WTC11 (cell line): Measurements from ENCODE around the gene CENPM. TPM values are rescaled to one million over a fixed set of nuclear protein-coding genes. Genes with fewer than 3 reads are reported as not detected.

Source experiments
- ATAC-seq: fragments of 200-7000 bp; cut with Tn5 transposase; 2 replicates; pipeline ENCODE4 v1.10.0; 2021; ENCODE audit warnings: mild to moderate bottlenecking, moderate library complexity
- CTCF ChIA-PET: fragments of 300-600 bp; sonication (Branson Sonifier 250); formaldehyde crosslinking; loops from one replicate; lab custom pipeline; 2021; ENCODE audit warnings: antibody characterized with exemption; lab: Charles Lee
- POLR2A ChIA-PET: fragments of 350-600 bp; sonication (Branson Sonifier 250); formaldehyde crosslinking; loops from one replicate; lab custom pipeline; 2021; ENCODE audit warnings: antibody characterized with exemption; lab: Charles Lee
- DNase-seq: peaks from one replicate; pipeline ENCODE4 v3.0.0; 2021; ENCODE audit warnings: low spot score
- H3K27ac Mint-ChIP-seq: 2 replicates; pipeline ENCODE4 v1.8.0; 2021; ENCODE audit warnings: mixed read lengths
- H3K27me3 Mint-ChIP-seq: 2 replicates; pipeline ENCODE4 v1.8.0; 2021; ENCODE audit warnings: low read depth, mild to moderate bottlenecking, moderate library complexity, mixed read lengths
- H3K36me3 Mint-ChIP-seq: 2 replicates; pipeline ENCODE4 v1.8.0; 2021; ENCODE audit warnings: mixed read lengths
- H3K4me1 Mint-ChIP-seq: 2 replicates; pipeline ENCODE4 v1.8.0; 2022; ENCODE audit warnings: mixed read lengths
- H3K4me3 Mint-ChIP-seq: 2 replicates; pipeline ENCODE4 v1.8.0; 2021; ENCODE audit warnings: mild to moderate bottlenecking, moderate library complexity, mixed read lengths
- H3K9me3 Mint-ChIP-seq: 2 replicates; pipeline ENCODE4 v1.8.0; 2021; ENCODE audit warnings: mixed read lengths
- ATF2 ChIP-seq: sonication (generic); formaldehyde crosslinking; IDR thresholded peaks from 2 replicates; pipeline ENCODE4 v1.8.1; 2022; ENCODE audit warnings: low read depth, missing genetic modification reagents, borderline replicate concordance
- FOXK1 ChIP-seq: sonication (generic); formaldehyde crosslinking; IDR thresholded peaks from 2 replicates; pipeline ENCODE4 v1.8.0; 2022; ENCODE audit warnings: mild to moderate bottlenecking, moderate library complexity, missing genetic modification reagents
- SMAD4 ChIP-seq: sonication (generic); formaldehyde crosslinking; IDR thresholded peaks from 2 replicates; pipeline ENCODE4 v1.8.0; 2022; ENCODE audit warnings: mild to moderate bottlenecking, missing genetic modification reagents
- TCF7 ChIP-seq: sonication (generic); formaldehyde crosslinking; IDR thresholded peaks from 2 replicates; pipeline ENCODE4 v1.8.0; 2022; ENCODE audit warnings: mild to moderate bottlenecking, low read depth, missing genetic modification reagents, moderate library complexity
- TP53 ChIP-seq: sonication (generic); formaldehyde crosslinking; IDR thresholded peaks from 2 replicates; pipeline ENCODE4 v1.8.1; 2023; ENCODE audit warnings: mild to moderate bottlenecking, missing genetic modification reagents
- USF2 ChIP-seq: sonication (generic); formaldehyde crosslinking; IDR thresholded peaks from 2 replicates; pipeline ENCODE4 v1.8.1; 2023; ENCODE audit warnings: mild to moderate bottlenecking, missing genetic modification reagents, moderate library complexity
- ZNF138 ChIP-seq: sonication (generic); formaldehyde crosslinking; conservative IDR thresholded peaks from 2 replicates; pipeline ENCODE4 v1.8.1; 2022; ENCODE audit warnings: mild to moderate bottlenecking, moderate library complexity, missing genetic modification reagents
- ZNF263 ChIP-seq: sonication (generic); formaldehyde crosslinking; IDR thresholded peaks from 2 replicates; pipeline ENCODE4 v1.8.1; 2022; ENCODE audit warnings: low read depth, mild to moderate bottlenecking, moderate library complexity, missing genetic modification reagents
- ZNF317 ChIP-seq: sonication (generic); formaldehyde crosslinking; IDR thresholded peaks from 2 replicates; pipeline ENCODE4 v1.8.1; 2023; ENCODE audit warnings: low read depth, mild to moderate bottlenecking, moderate library complexity, missing genetic modification reagents, borderline replicate concordance
- ZNF396 ChIP-seq: fragments of 250-450 bp; sonication (Bioruptor Pico); IDR thresholded peaks from 2 replicates; pipeline ENCODE4 v1.8.0; 2021; ENCODE audit warnings: mild to moderate bottlenecking, moderate library complexity, borderline replicate concordance
- ZNF416 ChIP-seq: fragments of 250-450 bp; sonication (Bioruptor Pico); IDR thresholded peaks from 2 replicates; pipeline ENCODE4 v1.9.0; 2021; ENCODE audit warnings: mild to moderate bottlenecking, inconsistent platforms
- ZNF423 ChIP-seq: fragments of 250-450 bp; sonication (Bioruptor Pico); IDR thresholded peaks from 2 replicates; pipeline ENCODE4 v2.1.2; 2022; ENCODE audit warnings: mild to moderate bottlenecking, moderate library complexity
- total RNA-seq: library from RNA; stranded (reverse); gene quantifications from 3 replicates; pipeline ENCODE4 v1.2.3, GENCODE V29; 2021
- TF ChIP-seq, protein P1 (sequence below): sonication (generic); formaldehyde crosslinking; IDR thresholded peaks from 2 replicates; pipeline ENCODE4 v1.8.1; 2022; ENCODE audit warnings: low read depth, mild to moderate bottlenecking, moderate library complexity, missing genetic modification reagents, borderline replicate concordance
- TF ChIP-seq, protein P2 (sequence below): fragments of 200-600 bp; IDR thresholded peaks from 2 replicates; pipeline ENCODE4 v1.8.0; 2022; ENCODE audit warnings: antibody characterized with exemption
- TF ChIP-seq, protein P3 (sequence below): sonication (generic); formaldehyde crosslinking; IDR thresholded peaks from 2 replicates; pipeline ENCODE4 v1.8.0; 2023; ENCODE audit warnings: missing genetic modification reagents, mild to moderate bottlenecking, borderline replicate concordance
- TF ChIP-seq, protein P4 (sequence below): sonication (generic); formaldehyde crosslinking; IDR thresholded peaks from 2 replicates; pipeline ENCODE4 v1.8.0; 2022; ENCODE audit warnings: mild to moderate bottlenecking, missing genetic modification reagents
- TF ChIP-seq, protein P5 (sequence below): sonication (generic); formaldehyde crosslinking; IDR thresholded peaks from 2 replicates; pipeline ENCODE4 v1.8.0; 2022; ENCODE audit warnings: missing genetic modification reagents
- TF ChIP-seq, protein P6 (sequence below): fragments of 250-450 bp; sonication (Bioruptor Pico); IDR thresholded peaks from 2 replicates; pipeline ENCODE4 v1.9.0; 2021; ENCODE audit warnings: moderate library complexity, mild to moderate bottlenecking, inconsistent platforms, borderline replicate concordance

Gene CENPM
- total RNA-seq, 1 experiment from 2014 or later, result 40.3 TPM

- no peak for TF ChIP-seq ZNF263 (CRISPR knock-in tag)
- TF ChIP-seq USF2 (CRISPR knock-in tag), result peak; percentile 80
- TF ChIP-seq, protein P1, sequence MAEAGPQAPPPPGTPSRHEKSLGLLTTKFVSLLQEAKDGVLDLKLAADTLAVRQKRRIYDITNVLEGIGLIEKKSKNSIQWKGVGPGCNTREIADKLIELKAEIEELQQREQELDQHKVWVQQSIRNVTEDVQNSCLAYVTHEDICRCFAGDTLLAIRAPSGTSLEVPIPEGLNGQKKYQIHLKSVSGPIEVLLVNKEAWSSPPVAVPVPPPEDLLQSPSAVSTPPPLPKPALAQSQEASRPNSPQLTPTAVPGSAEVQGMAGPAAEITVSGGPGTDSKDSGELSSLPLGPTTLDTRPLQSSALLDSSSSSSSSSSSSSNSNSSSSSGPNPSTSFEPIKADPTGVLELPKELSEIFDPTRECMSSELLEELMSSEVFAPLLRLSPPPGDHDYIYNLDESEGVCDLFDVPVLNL (CRISPR knock-in tag), result no peak
- TF ChIP-seq TCF7 (CRISPR knock-in tag), result no peak
- TF ChIP-seq, protein P2, sequence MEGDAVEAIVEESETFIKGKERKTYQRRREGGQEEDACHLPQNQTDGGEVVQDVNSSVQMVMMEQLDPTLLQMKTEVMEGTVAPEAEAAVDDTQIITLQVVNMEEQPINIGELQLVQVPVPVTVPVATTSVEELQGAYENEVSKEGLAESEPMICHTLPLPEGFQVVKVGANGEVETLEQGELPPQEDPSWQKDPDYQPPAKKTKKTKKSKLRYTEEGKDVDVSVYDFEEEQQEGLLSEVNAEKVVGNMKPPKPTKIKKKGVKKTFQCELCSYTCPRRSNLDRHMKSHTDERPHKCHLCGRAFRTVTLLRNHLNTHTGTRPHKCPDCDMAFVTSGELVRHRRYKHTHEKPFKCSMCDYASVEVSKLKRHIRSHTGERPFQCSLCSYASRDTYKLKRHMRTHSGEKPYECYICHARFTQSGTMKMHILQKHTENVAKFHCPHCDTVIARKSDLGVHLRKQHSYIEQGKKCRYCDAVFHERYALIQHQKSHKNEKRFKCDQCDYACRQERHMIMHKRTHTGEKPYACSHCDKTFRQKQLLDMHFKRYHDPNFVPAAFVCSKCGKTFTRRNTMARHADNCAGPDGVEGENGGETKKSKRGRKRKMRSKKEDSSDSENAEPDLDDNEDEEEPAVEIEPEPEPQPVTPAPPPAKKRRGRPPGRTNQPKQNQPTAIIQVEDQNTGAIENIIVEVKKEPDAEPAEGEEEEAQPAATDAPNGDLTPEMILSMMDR, result no peak
- TF ChIP-seq FOXK1 (CRISPR knock-in tag), result no peak
- TF ChIP-seq, protein P3, sequence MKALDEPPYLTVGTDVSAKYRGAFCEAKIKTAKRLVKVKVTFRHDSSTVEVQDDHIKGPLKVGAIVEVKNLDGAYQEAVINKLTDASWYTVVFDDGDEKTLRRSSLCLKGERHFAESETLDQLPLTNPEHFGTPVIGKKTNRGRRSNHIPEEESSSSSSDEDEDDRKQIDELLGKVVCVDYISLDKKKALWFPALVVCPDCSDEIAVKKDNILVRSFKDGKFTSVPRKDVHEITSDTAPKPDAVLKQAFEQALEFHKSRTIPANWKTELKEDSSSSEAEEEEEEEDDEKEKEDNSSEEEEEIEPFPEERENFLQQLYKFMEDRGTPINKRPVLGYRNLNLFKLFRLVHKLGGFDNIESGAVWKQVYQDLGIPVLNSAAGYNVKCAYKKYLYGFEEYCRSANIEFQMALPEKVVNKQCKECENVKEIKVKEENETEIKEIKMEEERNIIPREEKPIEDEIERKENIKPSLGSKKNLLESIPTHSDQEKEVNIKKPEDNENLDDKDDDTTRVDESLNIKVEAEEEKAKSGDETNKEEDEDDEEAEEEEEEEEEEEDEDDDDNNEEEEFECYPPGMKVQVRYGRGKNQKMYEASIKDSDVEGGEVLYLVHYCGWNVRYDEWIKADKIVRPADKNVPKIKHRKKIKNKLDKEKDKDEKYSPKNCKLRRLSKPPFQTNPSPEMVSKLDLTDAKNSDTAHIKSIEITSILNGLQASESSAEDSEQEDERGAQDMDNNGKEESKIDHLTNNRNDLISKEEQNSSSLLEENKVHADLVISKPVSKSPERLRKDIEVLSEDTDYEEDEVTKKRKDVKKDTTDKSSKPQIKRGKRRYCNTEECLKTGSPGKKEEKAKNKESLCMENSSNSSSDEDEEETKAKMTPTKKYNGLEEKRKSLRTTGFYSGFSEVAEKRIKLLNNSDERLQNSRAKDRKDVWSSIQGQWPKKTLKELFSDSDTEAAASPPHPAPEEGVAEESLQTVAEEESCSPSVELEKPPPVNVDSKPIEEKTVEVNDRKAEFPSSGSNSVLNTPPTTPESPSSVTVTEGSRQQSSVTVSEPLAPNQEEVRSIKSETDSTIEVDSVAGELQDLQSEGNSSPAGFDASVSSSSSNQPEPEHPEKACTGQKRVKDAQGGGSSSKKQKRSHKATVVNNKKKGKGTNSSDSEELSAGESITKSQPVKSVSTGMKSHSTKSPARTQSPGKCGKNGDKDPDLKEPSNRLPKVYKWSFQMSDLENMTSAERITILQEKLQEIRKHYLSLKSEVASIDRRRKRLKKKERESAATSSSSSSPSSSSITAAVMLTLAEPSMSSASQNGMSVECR (CRISPR knock-in tag), result no peak
- 0 out of 2 replicates have a peak, but pooled peaks have one; percentile 54 for TF ChIP-seq ZNF138 (CRISPR knock-in tag)
- TF ChIP-seq, all 79 proteins: peak for 4
Observed at GRCh38 chr22:41951898-41952474, 5.0 kb upstream of the CENPM start, which contains the start of gene SMIM45 (continued).

DNA sequence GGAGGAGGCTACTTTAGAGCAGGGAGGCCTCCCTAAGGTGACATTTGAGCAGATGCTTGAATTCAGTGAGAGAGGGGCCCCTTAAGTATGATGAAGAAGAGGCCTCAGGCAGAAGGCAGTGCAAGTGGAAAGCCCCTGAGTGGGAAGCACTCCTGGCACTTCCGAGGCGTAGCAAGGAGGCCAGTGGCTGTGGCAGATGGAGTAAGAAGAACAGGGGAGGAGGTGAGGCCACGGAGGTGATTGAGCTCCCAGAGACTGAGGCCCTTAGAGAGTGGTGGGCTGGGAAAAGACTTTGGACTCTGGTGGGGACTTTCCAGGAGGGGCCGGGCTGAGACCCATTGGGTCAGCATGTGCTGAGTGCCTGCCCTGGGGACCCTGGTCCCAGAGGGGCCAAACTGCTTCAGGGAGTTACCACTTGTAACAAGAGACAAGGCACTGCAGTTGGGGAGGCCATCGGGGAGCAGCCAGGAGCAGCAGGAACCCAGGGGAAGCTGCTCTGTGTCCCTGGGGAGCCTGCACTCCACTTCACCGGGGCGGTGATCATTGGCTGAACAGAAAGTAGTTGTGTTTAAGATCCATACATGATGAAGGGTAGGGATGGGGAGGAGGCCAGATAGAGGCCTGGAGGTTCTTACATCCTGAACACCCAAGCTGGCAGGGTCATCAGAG is 2.5 kb upstream of the CENPM start:
- Mint-ChIP-seq H3K36me3 (peaks cover 12% of the 10 kb centered on the region), H3K9me3 (no peaks in the 10 kb centered on the region), H3K4me3 (no peak overlapping the region), H3K27ac (no peak overlapping the region), H3K27me3 (peaks cover 6% of the 10 kb centered on the region; the same call in 1 of the 2 replicates), H3K4me1 (peaks cover 40% of the 10 kb centered on the region)
- TF ChIP-seq ZNF416 (CRISPR knock-in tag) (no peak), SMAD4 (CRISPR knock-in tag) (no peak), ZNF317 (CRISPR knock-in tag) (no peak), ATF2 (CRISPR knock-in tag) (no peak), TP53 (no peak), ZNF396 (CRISPR knock-in tag) (no peak), FOXK1 (CRISPR knock-in tag) (no peak), ZNF423 (no peak)
- TF ChIP-seq, protein P4, sequence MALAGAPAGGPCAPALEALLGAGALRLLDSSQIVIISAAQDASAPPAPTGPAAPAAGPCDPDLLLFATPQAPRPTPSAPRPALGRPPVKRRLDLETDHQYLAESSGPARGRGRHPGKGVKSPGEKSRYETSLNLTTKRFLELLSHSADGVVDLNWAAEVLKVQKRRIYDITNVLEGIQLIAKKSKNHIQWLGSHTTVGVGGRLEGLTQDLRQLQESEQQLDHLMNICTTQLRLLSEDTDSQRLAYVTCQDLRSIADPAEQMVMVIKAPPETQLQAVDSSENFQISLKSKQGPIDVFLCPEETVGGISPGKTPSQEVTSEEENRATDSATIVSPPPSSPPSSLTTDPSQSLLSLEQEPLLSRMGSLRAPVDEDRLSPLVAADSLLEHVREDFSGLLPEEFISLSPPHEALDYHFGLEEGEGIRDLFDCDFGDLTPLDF (CRISPR knock-in tag), result no peak
- TF ChIP-seq, protein P5, sequence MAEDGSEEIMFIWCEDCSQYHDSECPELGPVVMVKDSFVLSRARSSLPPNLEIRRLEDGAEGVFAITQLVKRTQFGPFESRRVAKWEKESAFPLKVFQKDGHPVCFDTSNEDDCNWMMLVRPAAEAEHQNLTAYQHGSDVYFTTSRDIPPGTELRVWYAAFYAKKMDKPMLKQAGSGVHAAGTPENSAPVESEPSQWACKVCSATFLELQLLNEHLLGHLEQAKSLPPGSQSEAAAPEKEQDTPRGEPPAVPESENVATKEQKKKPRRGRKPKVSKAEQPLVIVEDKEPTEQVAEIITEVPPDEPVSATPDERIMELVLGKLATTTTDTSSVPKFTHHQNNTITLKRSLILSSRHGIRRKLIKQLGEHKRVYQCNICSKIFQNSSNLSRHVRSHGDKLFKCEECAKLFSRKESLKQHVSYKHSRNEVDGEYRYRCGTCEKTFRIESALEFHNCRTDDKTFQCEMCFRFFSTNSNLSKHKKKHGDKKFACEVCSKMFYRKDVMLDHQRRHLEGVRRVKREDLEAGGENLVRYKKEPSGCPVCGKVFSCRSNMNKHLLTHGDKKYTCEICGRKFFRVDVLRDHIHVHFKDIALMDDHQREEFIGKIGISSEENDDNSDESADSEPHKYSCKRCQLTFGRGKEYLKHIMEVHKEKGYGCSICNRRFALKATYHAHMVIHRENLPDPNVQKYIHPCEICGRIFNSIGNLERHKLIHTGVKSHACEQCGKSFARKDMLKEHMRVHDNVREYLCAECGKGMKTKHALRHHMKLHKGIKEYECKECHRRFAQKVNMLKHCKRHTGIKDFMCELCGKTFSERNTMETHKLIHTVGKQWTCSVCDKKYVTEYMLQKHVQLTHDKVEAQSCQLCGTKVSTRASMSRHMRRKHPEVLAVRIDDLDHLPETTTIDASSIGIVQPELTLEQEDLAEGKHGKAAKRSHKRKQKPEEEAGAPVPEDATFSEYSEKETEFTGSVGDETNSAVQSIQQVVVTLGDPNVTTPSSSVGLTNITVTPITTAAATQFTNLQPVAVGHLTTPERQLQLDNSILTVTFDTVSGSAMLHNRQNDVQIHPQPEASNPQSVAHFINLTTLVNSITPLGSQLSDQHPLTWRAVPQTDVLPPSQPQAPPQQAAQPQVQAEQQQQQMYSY (CRISPR knock-in tag), result no peak
- TF ChIP-seq, protein P6, sequence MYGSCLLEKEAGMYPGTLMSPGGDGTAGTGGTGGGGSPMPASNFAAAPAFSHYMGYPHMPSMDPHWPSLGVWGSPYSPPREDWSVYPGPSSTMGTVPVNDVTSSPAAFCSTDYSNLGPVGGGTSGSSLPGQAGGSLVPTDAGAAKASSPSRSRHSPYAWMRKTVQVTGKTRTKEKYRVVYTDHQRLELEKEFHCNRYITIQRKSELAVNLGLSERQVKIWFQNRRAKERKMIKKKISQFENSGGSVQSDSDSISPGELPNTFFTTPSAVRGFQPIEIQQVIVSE (CRISPR knock-in tag), result no peak
- POLR2A ChIA-PET, result no interaction called here
- ATAC-seq (no peak), DNase-seq (no peak)
- CTCF ChIA-PET, result interaction anchor here (1.5 to 6.6 kb wide), 3 partner anchors 23 to 252 kb away, joined by 3 to 37 read pairs (median 20); partner anchors contain the start of genes CCDC134 and TNFRSF13C
